ENCODE measurements around the gene ODAD3.
"Not testable (repeated sequence)": the region's sequence is repeated elsewhere in the genome, so short reads cannot be mapped to it uniquely, and the experiment has no call there.

Gene ODAD3

DNA sequence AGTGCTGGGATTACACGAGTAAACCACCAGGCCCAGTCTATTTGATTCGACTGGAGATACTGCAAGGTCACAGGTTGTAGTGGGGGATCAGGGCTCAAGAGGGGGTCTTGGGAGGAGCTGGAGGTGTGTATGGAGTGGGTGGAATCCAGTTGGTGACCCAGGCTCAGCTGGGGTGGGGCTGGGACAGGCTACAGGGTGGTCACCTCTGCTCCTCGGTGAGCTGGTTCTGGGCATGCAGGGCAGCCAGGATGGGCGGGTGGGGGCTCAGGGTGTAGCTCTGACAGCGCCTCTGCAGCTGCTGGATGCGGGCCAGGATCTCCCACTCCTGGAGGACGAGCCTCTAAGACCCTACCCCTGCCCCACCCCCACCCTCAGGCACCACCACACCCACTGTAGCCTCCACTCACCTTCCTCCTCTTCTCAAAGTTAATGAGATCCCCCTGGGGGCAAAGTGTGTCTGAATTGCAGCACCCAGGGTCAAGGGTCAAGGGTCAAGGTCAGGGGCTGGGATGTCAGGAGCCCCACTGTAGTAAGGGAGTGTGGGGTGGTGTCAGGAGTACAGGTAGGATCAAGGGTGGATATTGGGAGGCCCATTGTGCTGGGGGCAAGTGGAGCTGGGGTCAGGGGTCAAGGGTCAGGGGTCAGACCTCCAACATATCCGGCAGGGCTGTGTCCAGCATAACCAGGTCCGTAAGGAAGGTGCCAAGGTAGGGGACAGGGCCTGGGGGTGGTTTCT is 32.9 kb downstream of the ODAD3 start:
- no peak for DNase-seq

DNA sequence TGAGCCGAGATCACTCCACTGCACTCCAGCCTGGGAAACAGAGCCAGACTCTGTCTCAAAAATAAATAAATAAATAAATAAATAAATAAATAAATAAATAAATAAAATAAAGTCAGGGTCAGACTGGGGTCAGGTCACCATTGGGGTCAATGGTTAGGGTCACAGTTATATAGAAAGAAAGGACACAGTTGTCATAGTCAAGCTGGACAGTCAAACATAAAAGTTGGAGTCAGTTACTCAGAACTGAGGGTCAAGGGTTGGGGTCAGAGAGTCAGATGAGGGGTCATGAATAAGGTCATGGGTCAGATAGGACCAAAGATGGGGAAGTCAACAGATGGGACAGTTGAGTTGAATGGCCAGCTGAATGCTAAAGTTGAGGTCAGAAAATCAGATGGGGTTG is 34.1 kb downstream of the ODAD3 start:
- DNase-seq: no peak

DNA sequence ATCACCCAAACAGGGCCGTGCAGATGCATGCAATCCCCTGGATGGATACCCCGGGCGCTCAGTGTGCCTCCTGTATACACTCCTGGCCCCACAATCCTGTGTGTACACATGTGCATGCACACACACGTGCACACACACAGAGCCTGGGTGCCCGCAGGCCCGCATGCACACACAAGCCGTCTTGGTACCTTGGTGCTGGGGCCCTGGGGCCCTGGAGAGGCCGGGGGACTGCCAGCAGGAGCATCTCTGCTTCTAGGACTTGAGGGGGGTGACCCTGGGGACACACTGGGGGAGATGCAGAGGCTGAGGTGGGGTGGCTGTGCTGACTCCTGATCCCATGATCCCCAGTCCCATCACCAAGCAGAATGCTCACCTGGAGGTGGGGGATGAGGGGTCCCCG is 35.3 kb downstream of the ODAD3 start:
- no peak for DNase-seq

DNA sequence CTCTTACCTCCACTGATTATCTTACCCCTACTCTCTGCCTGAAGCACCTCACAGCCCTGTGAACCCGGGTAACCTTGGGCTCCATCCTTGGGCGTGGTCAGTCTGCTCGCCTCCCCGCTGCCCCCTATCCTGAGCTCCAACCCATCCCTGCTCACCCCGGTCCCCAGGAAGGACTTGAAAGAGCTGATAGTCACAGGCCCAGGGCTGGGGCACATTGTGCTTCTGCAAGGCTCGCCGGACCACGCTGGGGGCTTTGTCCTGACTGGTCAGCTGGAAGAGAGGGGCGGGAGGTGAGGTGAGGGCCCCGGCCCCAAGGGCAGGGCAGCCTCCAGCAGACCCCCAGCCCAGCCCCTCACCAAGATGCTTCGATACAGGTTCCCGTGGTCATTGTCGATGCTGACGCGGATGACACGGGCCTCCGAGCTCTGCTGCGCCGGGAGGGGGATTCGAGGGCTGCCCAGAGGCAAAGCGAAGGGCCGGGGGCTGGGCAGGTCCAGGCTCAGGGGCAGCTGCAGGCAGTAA is 37.8 kb downstream of the ODAD3 start:
- no peak for DNase-seq

DNA sequence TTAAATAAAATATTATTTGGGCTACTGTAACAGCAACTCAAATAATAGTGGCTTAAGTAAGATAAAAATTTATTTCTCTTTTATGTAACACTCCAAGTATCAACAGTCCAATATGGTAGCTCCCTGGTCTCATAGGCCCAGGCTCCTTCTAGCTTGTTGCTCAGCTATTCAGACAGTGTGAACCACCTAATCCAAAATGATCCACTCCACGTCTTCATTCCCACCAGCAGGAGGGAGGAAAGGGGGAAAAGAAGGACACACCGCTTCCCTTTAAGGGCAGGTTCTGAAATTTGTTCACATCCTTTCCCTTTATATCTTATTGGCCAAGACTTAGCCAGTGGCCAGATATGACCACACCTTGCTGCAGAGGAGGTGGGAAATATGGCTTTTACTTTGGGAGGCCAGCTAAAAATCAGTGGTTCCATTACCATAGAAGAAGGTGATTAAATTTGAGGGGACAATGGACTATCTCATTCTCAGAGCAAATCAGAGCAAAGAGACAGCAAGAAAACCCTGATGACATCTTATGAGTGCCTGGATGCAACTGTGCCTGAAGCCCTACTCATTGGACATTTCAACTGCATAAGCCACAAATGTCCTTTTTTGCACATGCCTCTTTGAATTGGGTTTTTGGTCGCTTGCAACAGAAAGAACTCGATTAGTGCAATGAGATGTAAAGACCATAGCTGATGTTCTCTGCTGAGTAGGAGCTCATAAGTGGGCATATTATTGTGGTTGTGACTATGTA is 43.8 kb downstream of the ODAD3 start:
- DNase-seq: no peak

DNA sequence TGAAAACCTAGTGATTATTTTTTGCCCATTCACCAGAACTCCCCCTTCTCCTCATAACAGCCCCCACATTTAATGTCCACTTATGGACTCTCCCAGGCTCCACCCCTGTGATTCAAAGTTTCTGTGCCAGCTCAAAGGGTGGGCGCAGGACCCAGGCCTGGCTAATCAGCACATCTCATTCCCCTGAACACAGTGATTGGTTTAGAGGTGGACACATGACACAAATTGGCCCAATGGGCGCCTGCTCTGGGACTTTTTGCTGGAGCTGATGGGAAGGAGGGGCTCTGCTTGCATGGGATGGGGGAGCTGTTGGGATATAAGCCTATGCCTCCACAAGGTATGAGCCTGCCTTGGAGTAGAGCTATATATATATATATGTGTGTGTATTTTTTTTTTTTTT is 44.6 kb downstream of the ODAD3 start:
- DNase-seq: no peak

DNA sequence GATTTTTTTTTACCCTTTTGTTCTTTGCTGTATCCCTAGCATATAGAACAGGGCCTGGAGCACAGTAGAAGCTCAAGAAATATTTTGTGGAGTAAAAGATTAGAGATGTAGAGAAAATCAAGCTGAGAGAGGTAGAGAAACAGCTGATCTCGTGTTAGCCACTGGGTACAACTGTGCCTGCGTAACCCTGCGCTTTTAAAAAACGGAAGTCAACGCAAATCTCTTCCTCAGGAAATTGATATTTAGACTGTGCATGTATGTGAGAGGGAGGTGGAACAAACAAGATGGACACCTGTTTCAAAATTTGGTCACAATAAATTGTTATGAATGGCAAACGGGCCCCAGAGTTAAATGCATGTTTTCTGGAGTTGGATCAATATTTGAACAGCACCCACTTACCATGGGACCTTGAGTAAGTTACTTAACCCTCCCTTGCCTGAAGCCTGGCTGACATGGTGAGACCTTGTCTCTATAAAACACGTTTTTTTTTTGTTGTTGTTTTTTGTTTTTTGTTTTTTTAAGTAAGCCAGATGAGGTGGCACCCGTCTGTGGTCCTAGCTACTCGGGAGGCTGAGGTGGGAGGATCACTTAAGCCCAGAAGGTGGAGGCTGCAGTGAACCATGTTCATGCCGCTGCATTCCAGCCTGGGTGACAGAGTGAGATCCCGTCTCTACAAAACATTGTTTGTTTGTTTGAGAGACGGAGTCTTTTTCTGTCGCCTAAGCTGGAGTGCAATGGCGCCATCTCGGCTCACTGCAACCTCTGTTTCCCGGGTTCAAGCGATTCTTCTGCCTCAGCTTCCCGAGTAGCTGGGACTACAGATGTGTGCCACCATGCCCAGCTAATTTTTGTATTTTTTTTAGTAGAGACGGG is 47.5 kb downstream of the ODAD3 start:
- DNase-seq: no peak

DNA sequence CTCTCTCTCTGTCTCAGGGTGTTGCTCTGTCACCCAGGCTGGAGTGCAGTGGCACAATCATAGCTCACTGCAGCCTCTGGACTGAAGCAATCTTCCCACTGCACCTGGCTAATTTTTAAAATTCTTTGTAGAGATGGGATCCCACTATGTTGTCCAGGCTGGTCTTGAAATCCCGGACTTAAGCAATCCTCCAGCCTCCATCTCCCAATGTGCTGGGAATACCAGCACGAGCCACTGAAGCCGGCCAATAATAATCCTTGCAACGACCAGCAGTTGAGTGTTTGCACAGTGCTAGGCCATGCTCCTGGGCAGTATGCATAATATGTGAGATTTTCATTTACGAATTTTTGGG is 50.2 kb downstream of the ODAD3 start:
- no peak for DNase-seq

DNA sequence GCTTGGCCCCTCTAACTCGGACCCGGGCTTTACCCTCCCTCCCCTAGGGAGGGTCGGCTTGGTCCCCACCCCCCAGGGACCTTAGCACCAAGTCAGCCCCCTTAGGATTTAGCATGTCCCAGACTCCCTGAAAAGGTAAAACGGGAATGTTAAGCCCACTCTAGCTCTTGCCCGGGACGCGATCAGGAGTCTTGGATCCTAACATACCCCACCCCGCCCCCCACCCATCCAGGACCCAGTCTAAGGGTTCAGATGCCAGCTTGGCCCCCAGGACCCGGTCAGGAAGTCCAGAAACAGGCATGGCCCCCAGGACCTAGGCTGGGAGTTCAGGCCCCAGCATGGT is 51.2 kb downstream of the ODAD3 start:
- DNase-seq: no peak

DNA sequence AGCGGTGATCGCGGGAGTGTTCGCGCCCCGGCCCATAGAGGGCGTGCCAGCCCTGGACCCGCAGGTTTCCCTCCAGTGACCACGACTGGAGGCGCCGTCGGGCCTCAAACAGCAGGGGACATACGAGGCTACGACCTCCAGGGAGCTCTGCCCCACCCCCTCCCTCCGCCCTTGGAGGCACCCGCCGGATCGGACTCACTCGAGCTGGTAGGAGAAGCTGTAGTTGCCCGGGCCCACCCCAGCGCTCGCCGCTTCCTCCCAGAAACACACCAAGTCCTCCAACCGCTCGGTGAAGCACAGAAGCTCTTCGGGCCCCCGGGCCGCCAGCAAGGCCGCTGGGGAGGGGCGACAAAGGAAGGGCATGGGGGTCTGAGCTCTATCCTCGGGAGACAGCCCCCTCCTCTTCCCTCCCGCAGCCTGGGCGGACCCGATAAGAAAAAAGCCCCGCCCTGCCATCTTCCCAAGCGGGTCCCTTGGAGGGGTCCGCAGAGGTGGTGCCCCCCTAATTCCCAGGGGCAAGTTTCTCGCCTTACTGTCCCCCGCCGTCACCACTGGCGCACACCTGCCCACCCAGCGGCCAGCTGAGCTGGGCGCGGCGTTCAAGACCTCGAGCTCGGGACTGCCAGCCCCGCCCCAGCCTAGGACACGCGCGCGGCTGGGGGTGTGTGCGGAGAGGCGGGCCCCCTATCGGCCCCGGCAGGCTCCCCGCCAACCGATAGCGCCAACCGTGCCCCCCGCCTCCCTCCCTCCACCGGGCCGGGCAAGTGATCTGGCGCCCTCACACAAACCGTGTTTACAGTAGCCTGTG is 51.8 kb downstream of the ODAD3 start:
- DNase-seq: peak; percentile 49

DNA sequence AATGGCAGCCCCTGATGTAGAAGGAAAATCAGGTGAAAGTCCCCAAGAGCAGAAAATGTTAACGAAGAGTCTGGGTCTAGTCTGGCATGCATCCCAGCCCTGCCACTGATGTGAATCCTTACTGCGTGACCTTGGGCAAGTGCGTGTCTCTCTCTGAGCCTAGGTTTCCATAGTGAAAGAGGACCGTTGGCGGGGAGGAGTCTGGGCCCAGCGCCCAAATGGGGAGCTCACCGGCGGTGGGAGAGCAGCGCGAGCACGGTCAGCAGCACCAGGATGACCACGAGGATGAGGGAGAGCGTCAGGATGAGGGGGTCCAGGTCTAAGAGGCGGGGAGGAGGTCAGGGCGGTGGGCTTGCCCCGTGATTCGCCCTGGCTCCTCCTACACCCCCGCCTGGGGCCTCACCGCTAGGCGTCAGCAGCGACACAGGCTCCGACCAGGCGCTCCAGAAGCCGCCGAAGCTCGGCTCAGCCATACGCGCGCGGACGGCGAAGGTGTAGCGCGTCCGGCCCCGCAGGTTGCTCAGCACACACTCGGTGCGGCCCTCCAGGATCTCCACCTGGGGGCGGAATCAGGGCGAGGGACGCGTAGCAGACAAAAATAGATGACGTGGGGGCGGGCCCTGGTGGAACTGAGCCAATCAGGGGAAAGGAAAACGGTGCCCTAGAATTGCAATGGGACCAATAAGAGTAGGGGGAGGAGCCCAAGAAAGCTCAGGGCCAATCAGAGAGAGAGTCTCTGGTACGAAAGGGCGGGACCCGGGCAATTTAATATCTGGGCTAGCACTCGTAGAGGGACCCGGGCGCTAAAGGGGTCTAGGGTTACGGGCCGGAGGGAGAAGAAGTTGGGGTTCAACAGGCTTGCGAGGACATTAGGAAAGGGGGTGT is 54.0 kb downstream of the ODAD3 start:
- peak; percentile 97 for DNase-seq

DNA sequence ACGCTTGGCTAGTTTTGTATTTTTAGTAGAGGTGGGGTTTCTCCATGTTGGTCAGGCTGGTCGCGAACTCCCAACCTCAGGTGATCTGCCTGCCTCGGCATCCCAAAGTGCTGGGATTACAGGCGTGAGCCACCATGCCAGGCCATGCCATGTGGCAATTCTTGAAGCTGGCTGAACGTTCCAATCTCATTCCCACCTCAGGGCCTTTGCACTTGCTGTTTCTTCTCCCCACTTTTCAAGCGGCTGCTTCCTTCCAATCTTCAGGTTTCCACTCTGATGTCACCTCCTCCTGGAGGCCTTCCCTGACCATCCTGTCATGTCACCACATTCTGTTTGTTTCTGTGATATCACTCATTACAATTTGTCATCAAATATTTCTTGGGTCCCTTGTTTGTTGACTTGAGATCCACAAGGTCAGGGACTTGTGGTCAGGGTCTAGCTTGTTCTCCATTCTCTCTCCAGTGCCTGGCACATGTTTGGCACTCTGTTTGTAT is 55.0 kb downstream of the ODAD3 start:
- no peak for DNase-seq

DNA sequence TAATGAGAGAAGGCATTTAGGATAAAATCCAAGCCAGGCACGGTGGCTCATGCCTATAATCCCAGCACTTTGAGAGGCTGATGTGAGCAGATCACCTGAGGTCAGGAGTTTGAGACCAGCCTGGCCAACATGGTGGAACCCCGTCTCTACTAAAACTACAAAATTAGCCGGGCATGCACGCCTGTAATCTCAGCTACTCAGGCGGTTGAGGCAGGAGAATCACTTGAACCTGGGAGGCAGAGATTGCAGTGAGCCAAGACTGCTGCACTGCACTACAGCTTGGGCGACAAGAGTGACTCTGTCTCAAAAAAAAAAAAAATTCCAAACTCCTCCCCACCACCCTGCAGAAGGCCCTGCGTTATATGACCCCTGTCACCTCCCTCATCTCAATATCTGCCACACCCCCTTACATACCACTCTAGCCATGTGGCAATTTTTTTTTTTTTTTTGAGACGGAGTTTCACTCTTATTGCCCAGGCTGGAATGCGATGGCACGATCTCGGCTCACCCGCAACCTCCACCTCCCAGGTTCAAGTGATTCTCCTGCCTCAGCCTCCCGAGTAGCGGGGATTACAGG is 55.6 kb downstream of the ODAD3 start:
- not testable (repeated sequence) for DNase-seq

DNA sequence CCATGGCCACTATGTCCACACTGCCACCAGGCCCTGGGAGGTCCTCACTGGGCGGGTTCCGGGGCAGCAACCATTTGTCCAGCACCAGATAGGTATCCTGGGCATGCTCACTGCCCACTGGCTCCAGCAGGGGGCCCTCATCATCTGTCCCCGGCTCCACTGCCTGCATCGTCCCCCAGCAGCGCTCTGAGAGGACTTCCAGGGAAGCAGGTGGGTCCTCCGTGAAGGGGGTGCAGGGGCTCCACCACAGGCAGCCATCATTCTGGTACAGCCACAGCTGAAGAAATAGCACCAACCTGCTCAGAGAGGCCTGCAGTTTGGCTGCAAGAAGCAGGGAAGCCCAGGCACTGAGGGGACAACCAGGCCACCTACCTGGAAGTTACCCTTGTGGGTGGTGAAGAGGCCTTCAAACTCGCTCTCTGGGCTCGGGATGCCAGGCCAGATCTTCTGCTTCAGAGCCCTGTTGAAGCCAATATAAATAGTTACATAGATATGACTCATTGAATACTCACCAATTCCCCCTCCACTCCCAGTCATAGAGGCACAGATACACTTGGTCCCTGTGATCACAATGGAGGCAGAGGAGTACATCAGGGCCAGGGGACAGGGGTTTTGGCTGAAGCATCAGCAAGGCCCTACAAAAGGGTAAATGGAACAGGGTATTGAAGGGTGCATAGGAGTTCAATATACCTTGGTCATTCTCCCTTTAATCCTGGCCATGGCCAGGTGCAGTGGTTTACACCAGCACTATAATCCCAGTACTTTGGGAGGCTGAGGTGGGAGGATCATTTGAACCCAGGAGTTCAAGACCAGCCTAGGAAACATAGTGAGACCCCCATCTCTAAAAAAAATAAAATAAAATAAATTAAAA is 56.4 kb downstream of the ODAD3 start:
- DNase-seq: peak; percentile 40

DNA sequence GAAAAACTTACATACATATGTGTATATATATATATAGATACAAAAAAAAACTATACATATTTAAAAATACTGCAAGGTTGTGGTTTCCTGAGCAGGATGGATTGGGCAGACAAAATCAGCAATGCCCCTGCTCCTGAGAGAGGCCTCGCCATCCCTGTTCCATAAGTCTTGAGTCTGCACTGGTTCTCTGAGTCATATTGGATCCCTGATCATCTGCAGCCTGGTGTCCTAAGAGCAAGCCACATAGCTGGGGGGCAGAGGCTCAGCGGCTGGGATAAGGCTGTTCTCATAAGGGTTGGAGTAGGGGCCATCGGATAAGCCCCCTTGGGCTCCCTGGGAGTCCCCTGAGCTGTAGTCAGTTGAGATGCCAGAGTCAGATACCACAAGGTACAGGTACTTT is 57.2 kb downstream of the ODAD3 start:
- DNase-seq: no peak

DNA sequence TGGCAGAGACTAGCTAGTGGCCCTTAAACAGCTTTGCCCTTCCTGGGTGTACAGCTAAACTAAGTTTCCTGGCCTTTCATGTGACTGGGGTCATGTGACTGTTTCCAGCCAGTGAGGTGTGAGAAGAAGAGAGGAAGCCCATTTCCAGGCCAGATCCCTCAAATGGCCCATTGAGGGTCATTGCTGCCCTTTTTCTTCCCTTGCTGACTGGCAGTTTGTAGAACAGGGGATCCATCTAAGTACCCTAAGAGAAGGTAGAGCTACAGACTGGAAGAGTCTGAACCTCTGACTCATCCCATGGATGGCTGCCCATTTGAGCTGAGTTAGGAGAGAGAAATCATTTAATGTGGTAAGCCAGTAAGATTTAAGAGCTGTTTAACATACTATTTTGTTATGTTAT is 57.7 kb downstream of the ODAD3 start:
- no peak for DNase-seq

DNA sequence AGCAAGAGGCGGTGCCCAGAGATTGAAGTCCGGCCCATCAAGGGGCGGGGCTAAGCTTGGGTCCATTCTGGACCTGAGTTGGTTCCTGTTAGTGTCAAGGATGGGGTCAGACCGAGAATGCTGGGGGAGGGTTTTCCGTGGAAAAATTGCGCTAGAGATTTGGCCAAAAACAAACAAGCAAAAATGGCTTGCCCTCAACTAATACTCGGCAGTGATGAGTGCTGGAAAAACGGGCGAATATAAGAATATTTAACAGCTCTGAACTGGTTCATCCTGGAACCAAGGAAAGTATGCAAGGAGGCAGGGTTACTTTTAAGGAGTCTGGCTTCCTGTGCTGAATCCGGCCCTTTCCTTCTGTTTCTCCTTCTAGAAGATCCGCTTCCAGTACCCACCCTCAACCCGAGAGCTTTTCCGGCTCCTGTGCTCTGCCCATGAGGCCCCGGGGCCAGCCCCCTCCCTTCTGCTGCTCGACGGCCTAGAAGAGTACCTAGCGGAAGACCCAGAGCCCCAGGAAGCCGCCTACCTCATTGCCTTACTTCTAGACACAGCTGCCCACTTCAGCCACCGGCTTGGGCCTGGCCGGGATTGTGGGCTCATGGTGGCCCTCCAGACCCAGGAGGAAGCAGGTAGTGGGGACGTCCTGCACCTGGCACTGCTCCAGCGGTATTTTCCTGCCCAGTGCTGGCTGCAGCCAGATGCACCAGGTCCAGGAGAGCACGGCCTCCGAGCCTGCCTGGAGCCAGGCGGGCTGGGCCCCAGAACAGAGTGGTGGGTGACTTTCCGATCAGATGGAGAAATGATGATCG is 59.6 kb downstream of the ODAD3 start:
- peak; percentile 70 for DNase-seq

DNA sequence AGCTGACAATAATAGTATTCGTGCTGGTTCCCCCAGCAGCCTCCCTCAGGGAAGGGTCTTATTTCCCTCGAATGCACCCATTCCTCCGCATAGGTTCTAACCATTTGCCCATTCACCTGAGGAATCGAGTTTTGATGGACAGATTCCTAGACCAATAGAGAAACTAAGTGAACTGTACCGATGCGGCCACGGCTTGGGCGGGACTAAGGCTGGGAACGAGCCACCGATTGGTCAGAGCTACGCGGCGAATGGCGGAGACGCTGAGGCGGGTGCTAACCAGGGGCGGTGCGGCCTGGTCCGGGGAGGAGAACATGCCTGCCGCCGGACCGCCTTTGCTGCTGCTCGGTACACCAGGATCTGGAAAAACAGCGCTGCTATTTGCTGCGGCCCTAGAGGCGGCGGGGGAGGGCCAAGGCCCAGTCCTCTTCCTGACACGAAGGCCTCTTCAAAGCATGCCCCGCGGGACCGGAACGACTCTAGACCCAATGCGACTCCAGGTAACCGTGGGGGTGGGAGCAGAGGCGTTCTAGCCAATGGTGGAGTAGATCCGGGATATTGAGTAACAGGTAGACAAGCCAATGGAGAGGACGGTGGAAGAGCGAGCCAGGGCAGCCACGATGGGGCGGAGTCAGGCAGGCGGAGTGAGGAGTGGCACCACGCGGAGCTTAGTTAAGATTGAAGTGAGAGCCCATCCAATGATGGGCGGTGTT is 60.3 kb downstream of the ODAD3 start, which contains the start of gene SWSAP1:
Gene SWSAP1 (plus strand): TSS at position 234 of the 710 bp plus-strand sequence. CDS start 15 bp downstream, at position 249.
- DNase-seq: peak; percentile 99

Measured in femur (tissue), 1 donor.